Inflammatory macrophage (primary cell): Measurements from ENCODE around the gene ATXN8OS.
"Not testable (repeated sequence)": the region's sequence is repeated elsewhere in the genome, so short reads cannot be mapped to it uniquely, and the experiment has no call there.

ENCODE experiments used
- DNase-seq, 2 donors: peaks; one replicate each; pipeline ENCODE4 v3.0.0-alpha.2; 2020 to 2022
- total RNA-seq, 18 experiments: gene quantifications; one replicate each; lab custom pipeline; 2026; ENCODE audit warnings: mixed read lengths in 6 of 18, inconsistent platforms in 2 of 18; lab: John Stamatoyannopoulos, UW

ATXN8OS gene
- 0 to 0.10 (median 0) reads per million in 18 experiments for total RNA-seq

DNA sequence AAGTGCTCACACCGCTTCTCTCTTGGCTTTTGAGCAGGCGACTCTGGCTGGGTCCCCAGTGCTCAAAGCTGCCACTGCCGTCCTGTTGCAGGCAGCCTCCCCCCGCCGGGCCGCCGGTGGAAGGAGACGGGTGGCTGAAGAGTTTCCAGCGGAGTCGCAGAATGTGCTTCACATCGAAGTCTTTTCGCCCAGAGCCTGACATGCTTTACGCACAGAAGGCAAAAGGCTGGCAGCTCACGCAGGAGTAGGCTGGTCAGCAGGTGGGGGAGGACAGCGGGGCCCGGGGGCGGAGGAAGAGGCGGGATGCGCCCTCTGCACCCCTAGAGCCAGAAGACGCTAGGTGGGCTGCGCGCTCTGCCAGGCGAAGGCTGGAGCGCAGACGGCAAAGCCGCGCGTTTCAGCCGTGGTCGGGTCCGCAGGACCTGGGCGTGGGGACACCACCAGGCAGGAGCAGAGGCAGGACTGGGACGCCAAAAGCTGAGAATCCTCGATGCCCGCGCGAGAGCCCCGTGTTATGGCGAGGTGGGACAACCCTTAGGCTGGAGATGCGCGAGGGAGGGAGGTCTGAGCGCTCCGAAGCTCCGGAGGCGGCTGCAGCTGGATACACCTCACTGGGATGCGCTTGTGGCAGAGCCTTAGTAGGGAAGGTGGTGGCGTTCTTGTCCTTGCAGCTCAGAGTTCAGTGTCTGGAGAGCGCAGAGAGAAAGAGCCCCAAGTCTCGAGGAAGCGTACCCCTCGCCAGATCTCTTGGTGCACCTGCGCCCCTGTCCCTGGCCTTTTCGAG lies at the start of gene ATXN8OS:
TSS of gene ATXN8OS (plus strand) at position 329 of the 784 bp plus-strand sequence.
- no peak for DNase-seq

- no peak for DNase-seq
These were observed 27.6 kb upstream of the ATXN8OS start for GRCh38 chr13:70080012-70080411.

- no peak for DNase-seq
These were observed 20.4 kb upstream of the ATXN8OS start for GRCh38 chr13:70087247-70087646.

DNA sequence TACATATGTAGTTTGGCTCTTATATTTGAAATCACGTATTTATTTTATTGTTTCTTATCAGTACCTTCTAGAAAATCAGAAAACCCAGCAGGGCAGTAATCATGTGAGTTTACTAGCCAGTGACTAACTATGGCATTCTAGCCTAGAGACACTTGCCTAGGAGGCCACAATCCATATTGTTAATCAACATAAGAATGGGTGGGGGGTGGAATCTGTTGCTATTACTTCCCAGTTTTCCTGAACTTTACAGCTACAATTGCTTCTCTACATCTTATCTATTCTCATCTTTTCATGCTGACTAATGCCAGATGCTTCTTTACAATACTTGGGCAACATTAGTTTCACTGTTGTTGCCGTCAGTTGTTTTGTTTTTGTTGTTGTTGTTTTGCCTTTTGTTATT lies 18.7 kb upstream of the ATXN8OS start:
- DNase-seq, result no peak

- DNase-seq, result no peak
These were observed 17.4 kb upstream of the ATXN8OS start for GRCh38 chr13:70090036-70090723.

GRCh38 chr13:70098669-70099068 lies 9.0 kb upstream of the ATXN8OS start:
- DNase-seq, result no peak

DNA sequence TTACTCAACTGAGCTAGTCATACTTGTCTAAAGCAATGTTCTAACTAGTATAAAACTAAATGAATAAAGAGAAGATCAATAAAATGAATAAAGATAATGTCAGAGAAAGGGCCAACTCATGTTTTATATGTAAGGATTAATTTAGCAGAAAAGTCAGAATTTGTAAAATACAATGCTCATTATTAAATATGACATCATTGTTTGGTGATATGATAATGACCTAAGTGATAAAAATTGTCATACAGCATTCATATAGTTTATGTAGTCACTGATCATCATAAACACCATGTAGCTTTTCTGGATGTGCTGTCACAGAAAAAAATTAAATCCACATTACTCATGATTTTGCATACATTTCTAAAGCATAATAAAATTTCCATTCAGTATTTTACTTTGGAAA lies 3.1 kb upstream of the ATXN8OS start:
- DNase-seq, result no peak

- DNase-seq, result no peak
These were observed 515 bp upstream of the ATXN8OS start for GRCh38 chr13:70107125-70107497.

DNA sequence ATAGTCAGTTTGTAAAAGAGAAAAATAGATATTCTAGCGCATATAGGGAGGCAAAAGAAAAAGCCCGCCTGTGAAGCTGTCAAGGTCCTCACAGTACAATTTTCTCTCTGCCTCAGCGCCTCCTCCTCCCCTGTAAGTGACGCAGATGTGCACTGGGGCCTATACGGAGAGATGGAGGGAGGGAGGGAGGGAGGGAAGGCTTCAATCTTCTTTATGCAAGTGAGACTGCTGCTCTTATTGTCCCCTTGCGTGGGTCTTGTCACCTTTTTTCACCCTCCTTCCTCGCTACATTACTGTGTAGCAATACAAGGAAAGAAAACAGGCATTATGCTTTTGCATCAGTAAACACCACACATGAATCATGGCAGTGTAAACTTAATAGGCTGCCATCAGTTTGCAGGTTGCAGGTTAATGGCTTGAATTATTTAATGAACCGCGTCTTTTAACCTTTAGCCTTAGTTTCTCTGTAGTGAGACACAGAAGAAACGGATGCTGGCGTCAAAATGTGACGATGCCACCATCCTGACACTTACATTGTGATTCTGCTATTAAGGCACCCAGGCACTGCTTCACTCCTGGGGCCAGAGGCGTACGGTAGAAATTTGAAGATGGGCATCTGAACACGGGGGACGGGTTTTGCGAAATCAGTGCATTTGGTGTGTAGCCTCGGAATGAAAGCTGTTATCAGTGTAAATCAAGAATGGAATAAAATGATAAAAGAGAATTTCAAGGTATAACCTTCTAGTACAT lies 905 bp downstream of the ATXN8OS start, which contains the start of gene KLHL1:
TSS of gene KLHL1 (minus strand) at position 97 of the 750 bp plus-strand sequence. CDS start 753 bp downstream, outside the sequence.
- DNase-seq, result no peak

GRCh38 chr13:70117338-70117905 lies 9.8 kb downstream of the ATXN8OS start:
- no peak for DNase-seq

DNA sequence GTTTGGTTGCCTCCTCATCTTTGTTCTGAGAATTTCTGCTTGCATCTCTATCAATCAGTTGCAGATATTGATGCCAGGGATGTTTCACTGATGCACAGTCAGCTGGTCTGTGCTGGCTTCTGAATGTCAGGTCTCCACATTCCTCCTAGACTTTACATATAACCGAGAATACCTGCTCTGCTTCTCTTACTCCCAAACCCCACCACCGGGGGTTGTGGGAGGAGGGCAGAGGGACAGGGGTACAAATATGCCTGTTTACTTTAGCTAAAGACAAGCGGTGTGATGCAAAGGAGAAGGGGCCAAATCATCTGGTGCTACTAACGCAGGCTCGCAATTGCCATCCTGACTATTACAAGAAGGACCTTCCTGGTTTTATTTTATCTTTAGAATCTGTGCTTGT lies 18.1 kb downstream of the ATXN8OS start:
- no peak for DNase-seq

DNA sequence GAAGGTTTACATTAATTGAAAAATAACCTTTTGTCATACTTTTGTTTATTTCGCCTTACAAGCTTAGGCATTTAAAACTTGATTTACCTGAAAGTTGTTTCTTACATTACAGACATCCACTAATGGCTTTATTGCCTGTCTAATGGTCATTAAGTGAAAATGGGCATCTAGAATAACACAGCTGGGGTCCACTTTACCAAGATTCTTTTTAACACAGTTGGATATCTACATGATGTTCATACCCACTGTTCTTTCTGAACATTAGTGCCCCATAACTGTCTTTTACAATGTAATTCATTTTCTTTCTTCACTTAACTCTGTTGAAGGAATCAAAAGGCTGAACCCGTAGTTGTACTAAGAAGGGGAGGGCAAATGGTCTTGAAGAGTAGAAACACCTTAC lies 20.5 kb downstream of the ATXN8OS start:
- DNase-seq, result no peak

DNA sequence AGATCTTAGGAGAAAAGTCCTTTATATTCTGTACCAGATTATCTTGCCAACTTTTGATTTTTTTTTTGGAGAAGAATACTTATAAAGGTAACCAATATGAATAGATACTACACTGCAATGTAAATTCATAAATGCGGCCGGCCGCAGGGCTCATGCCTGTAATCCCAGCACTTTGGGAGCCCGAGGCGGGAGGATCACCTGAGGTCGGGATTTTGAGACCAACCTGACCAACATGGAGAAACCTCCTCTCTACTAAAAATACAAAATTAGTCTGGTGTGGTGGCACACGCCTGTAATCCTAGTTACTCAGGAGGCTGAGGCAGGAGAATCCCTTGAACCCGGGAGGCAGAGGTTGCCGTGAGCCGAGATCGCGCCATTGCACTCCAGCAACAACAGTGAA lies 35.0 kb downstream of the ATXN8OS start:
- not testable (repeated sequence) for DNase-seq

- no peak for DNase-seq
These were observed 54.5 kb downstream of the ATXN8OS start for GRCh38 chr13:70162141-70162540.

GRCh38 chr13:70170689-70171088 lies 63.1 kb downstream of the ATXN8OS start:
- no peak for DNase-seq

DNA sequence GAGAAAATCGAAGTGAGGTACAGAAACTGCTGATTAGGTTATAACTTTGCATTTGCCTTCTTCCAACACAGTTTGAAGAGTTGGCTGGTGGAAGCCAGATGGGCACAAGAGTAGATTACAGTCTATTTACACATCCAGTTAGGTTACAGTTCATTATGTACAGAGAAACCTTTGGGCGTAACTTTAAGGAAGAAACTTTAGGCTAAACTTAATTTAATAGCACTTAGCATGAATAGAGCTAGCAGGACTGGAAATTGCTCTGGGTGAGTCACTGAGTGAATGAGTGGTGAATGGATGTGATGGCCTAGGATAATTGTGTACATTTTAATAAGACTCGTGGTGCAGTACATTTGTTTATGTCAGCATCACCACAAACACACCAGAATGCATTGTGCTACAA lies 63.5 kb downstream of the ATXN8OS start:
- no peak for DNase-seq

DNA sequence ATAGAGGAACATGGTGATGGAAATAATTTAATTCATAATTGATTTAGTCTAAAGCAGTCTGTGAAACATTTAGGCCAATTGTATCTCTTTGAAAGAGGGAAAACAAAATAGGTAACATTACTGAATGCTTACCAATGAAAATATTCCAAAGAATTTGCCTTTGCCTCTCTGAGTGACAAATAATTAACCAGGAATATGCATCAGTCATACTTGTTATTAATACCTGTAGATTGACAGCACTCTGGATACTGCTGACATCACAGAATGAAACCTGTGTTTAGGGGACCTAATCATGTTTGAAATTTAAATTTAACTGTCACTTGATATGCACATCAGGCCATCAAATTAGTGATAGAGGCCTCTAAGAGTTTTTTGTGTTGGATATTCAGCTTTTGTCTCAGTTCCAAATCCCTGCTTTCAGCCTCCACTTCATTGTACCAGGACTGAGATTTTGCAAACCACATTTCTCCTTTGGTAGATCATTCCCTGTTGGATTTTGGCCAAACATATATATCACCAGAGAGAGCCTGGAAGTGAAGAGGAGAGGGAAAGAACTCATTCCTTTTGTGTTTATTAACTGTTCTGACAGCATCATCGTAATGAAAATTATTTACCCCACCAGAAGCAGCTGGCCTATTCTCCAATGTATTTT lies 65.4 kb downstream of the ATXN8OS start:
- no peak for DNase-seq

DNA sequence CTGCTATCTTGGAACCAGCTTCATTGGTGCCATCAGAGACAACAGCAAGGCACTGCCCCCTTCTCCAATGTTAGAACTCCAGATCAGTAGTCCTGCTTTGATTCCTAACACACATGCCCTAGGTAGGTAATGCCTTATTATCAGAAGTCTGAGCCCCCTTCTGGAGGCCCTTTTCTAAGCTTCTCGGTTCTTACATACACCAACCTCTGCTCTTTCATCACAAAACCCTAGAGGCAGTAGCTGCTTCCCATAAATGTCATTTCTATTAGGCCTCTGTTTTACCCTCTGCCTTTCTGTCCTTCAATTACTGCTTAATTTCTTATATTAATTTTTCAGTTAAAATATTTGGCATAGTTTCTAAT lies 66.0 kb downstream of the ATXN8OS start:
- no peak for DNase-seq

GRCh38 chr13:70178346-70178745 lies 70.7 kb downstream of the ATXN8OS start:
- DNase-seq, result no peak
